ENCODE measurements around the gene ALOXE3.

ALOXE3 gene

GRCh38 chr17:8141741-8142140, 23.4 kb upstream of the ALOXE3 start:
- DNase-seq: peak; percentile 30

- peak; percentile 32 for DNase-seq
Measured at GRCh38 chr17:8141045-8141444, 22.7 kb upstream of the ALOXE3 start.

- peak; percentile 47 for DNase-seq
Measured at GRCh38 chr17:8140065-8141029, 22.0 kb upstream of the ALOXE3 start.

DNA sequence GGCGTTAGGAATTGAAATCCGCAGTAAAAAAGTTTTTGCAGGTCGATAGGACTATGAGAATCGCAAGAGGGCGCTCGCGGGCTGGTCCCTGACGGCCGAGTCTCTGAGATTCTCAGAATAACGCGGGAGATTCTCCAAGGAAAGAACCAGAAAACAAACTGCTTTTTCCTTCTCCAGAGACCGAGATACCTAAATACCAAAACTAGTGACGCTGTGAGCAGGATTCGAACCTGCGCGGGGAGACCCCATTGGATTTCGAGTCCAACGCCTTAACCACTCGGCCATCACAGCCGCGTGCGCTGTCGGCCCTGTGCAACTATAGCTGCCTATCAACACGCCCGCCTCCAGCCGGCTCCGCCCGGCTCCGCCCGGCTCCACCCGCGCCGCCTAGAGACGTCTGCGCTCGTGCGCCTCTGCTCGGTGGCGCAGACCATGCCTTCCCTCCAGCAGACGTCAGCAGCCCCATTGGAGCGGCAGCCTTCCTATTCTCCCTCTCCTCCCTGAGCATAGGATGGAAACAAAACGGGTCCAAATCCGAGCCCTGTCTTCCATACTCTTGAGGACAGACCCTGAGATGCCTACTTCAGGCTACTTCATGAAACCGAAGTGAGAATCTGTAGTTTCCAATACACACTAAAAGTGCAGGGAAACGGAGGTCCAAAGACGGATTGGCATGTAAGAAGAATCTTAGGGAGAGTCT, 20.5 kb upstream of the ALOXE3 start:
- peak; percentile 99 for DNase-seq

DNA sequence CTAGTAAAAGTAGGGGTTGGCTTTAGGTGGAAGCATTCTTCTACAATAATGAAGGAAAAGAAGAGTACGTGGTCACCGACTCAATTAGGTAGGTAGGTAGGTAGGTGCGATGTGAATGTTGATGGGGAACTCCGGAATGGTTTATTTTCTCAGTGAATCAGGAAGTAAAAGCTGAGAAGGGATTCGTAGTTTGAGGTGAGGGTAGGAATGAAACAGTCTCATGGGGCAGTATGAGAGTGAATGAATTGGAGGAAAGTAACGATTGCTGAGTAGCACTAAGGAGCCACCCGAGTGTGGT, 20.0 kb upstream of the ALOXE3 start:
- no peak for DNase-seq

DNA sequence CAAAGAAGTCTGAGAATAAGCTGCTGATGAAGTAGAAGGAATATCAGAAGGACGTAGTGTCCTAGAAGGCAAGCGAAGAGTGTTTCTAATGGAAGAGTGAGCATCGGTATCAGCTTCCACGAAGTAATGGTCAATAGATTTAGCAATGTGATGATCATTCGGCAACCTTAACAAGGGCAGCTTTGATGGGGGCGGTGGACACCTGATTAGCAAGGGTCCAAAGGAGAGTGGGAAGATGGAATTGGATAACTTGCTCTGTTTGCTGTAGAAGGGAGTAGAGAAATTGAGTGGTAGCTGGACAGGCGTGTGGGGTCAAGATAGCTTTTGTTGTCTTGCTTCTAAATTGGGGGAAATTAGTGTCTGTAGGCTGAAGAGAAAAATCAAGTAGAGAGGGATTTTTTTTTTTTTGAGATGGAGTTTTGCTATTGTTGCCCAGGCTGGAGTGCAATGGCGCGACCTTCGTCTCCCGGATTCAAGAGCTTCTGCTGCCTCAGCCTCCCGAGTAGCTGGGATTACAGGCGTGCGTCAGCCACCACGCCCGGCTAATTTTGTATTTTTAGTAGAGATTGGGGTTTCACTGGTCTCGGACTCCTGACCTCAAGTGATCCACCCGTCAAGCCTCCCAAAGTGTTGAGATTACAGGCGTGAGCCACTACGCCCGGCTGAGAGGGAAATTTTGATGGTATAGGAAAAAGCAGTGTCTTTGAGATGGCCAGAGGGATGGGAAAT, 19.5 kb upstream of the ALOXE3 start:
- peak; percentile 35 for DNase-seq

GRCh38 chr17:8133941-8134340, 15.6 kb upstream of the ALOXE3 start:
- DNase-seq: no peak

GRCh38 chr17:8133399-8133798, 15.1 kb upstream of the ALOXE3 start:
- DNase-seq: no peak

- DNase-seq: no peak
Measured at GRCh38 chr17:8131844-8132441, 13.6 kb upstream of the ALOXE3 start.

DNA sequence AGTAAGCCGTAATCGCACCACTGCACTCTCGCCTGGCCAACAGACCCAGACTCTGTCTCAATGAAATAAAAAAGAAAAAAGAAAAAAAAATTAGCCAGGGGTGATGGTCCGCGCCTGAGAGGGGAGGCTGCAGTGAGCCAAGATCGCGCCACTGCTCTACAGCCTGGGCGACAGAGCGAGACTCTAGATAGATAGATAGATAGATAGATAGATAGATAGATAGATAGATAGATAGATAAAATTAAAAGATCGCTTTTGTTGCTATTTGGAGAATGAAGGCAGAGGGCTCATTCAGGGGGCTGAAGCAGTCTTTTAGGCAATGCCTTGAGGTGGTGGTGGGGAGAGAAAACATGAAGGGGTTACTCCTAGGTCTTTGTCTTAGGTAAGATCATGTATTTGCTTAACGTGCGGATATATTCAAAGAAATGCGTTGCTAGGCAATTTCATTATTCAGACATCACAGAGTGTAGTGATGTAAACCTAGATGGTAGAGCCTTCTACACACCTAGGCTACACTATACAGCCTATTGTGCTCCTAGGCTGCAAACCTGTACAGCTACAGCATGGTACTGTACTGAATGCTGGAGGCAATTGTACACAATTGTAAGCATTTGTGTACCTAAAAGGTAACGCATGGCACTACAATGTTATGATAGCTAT, 9.9 kb upstream of the ALOXE3 start:
- DNase-seq: no peak

- DNase-seq: peak; percentile 71
Measured at GRCh38 chr17:8126491-8127066, 8.3 kb upstream of the ALOXE3 start.

GRCh38 chr17:8125947-8126490, 7.7 kb upstream of the ALOXE3 start:
- DNase-seq: no peak

GRCh38 chr17:8125154-8125946, 7.0 kb upstream of the ALOXE3 start:
- DNase-seq: peak; percentile 90

DNA sequence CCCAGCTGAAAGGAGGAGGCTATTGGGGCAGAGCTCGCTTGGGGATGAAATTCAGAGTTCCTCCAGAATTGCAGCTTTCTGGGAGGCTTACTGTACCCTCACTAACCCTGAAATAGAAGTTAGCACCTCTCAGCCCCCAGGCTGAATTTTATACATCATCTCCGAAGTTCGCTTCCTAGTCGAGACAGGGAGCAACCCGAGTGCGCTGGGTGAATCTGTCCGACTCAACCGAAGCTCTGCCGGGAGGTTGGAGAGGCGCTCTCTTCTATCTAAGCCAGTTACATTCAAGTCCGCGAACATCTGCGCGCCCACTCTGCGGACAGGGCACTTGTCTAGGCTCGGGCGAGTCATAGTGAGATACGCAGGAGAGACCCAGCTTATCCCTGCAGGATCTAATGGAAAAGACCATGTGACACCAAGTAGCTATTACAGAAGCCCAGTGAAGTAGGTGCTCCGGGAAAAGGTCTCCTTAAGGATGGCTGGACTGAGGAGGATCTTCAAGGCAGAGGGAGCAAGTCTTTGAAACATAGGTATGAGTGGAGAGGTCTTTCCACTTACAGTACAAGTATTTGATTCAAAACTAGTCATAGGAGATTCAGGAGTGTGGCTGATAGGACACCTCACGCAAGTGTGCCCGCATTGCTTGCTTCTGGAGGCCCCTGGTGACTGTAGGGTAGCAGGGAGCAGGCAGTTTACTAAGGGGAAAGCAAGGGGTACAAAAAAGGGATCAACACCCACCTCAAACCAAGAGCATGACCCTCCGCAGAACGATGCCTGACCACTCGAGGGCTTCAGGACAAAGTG, 6.2 kb upstream of the ALOXE3 start:
- no peak for DNase-seq

GRCh38 chr17:8123695-8124349, 5.5 kb upstream of the ALOXE3 start, which contains the start of gene HES7:
Gene HES7, minus strand, starts transcription at chr17:8124106. Its CDS starts 22 bp downstream, at chr17:8124084.
- DNase-seq: peak; percentile 49

GRCh38 chr17:8122924-8123694, 4.8 kb upstream of the ALOXE3 start:
- peak; percentile 56 for DNase-seq

DNA sequence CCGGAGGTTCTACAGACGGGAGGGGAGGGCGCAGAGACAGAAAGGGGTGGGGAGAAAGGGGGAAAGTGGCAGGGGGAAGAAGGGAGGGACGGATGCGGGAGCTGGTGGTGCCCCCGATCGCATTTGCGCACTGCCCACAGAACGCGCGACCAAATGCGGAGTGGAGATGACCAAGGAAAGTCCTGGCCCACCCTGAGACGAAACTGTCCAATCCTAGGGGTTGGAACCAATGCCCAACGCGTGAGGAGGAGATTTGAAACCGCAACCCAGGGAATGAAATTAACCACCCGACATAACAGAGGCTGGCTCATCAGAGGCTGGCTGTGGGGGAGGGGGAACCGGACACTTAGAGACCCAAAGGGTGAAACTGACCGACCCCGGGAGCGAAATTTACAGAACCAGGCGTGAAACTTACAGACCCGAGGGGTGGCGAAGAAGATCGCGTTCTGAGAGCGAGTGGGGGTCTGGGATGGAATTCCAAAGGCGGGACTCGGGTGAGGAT, 4.2 kb upstream of the ALOXE3 start:
- no peak for DNase-seq

- DNase-seq: peak; percentile 73
Measured at GRCh38 chr17:8121681-8122421, 3.5 kb upstream of the ALOXE3 start.

Measured in left hindlimb (tissue), 1 donor.